Hindlimb muscle (tissue), 1 donor: Measurements from ENCODE around the gene GSN. TPM values are rescaled to one million over a fixed set of nuclear protein-coding genes. Genes with fewer than 3 reads are reported as not detected.

ENCODE experiments used
- DNase-seq: peaks from one replicate; pipeline ENCODE4 v3.0.0-alpha.2; 2013
- polyA plus RNA-seq: library from polyadenylated mRNA; unstranded; fragments of 120-200 nt; gene quantifications from one replicate; pipeline ENCODE4 v1.2.1, GENCODE V29; 2013; ENCODE audit not compliant: insufficient read length

The GSN gene
- polyA plus RNA-seq, 1 donor = 316 TPM

GRCh38 chr9:121373011-121373729, 105.2 kb downstream of the GSN start:
- DNase-seq = peak; percentile 58

GRCh38 chr9:121376214-121376830, 108.4 kb downstream of the GSN start:
- DNase-seq = no peak

- DNase-seq = no peak
Measured at GRCh38 chr9:121380846-121381245, 112.9 kb downstream of the GSN start.

Other genes with a start within 250 kb of the GSN start
- gene C5, start 217.9 kb upstream of the GSN start, polyA plus RNA-seq = 6.0 TPM
- gene CNTRL, start 193.2 kb upstream of the GSN start, polyA plus RNA-seq = 16.4 TPM
- gene RAB14, start 66.3 kb upstream of the GSN start, polyA plus RNA-seq = 51.7 TPM
- 72.6 TPM for gene STOM, start 102.1 kb downstream of the GSN start, polyA plus RNA-seq
- 10.2 TPM for gene GGTA1, start 231.7 kb downstream of the GSN start, polyA plus RNA-seq